IPS DF 6.9 (cell line): ENCODE data around the gene PRXL2B.

Source experiments
- DNase-seq: peaks from one replicate; pipeline ENCODE4 v3.0.0-alpha.2; 2013; ENCODE audit warnings: low read depth, low spot score
- H3K27ac ChIP-seq: one replicate; pipeline ENCODE4 v1.5.1; 2013; ENCODE audit warnings: low read length, control low read depth
- H3K27me3 ChIP-seq: 2 replicates; pipeline ENCODE4 v1.6.1; 2013; ENCODE audit warnings: mild to moderate bottlenecking, low read length; ENCODE audit not compliant: control insufficient read depth, insufficient read depth
- H3K36me3 ChIP-seq: 2 replicates; pipeline ENCODE4 v1.6.1; 2013; ENCODE audit warnings: low read length; ENCODE audit not compliant: control insufficient read depth, insufficient read depth
- H3K4me1 ChIP-seq: 2 replicates; pipeline ENCODE4 v1.6.1; 2013; ENCODE audit warnings: low read length; ENCODE audit not compliant: control insufficient read depth, insufficient read depth
- H3K4me3 ChIP-seq: 2 replicates; pipeline ENCODE4 v1.5.1; 2013; ENCODE audit warnings: mild to moderate bottlenecking, low read length
- H3K9me3 ChIP-seq: 2 replicates; pipeline ENCODE4 v1.6.1; 2013; ENCODE audit warnings: low read length, inconsistent platforms; ENCODE audit not compliant: control insufficient read depth, insufficient read depth
- WGBS: extraction: QIAGEN DNeasy Blood & Tissue Kit; methylation state at CpG from one replicate; pipeline ENCODE4 v1.1.7; 2013; ENCODE audit warnings: mixed read lengths, missing lambda C conversion rate; ENCODE audit not compliant: insufficient read length, insufficient coverage; 5-methylcytosine and 5-hydroxymethylcytosine counted together

PRXL2B gene

GRCh38 chr1:2602311-2602835 is 15.8 kb downstream of the PRXL2B start:
- Histone ChIP-seq H3K9me3 (peaks cover 15% of the 10 kb centered on the region), H3K27me3 (no peaks in the 10 kb centered on the region), H3K4me3 (no peak overlapping the region), H3K27ac (no peak overlapping the region), H3K4me1 (no peaks in the 10 kb centered on the region), H3K36me3 (no peaks in the 10 kb centered on the region)
- DNase-seq, result no peak
- no CpG with 5 or more reads among the region's 15 CpGs for WGBS

GRCh38 chr1:2602866-2603520 is 16.4 kb downstream of the PRXL2B start:
- no peak overlapping the region for H3K27ac ChIP-seq
- H3K36me3 ChIP-seq, result no peaks in the 10 kb centered on the region
- no peaks in the 10 kb centered on the region for H3K4me1 ChIP-seq
- DNase-seq, result no peak
- no peak overlapping the region for H3K4me3 ChIP-seq
- WGBS, result no CpG with 5 or more reads among the region's 18 CpGs
- no peaks in the 10 kb centered on the region for H3K27me3 ChIP-seq
- peaks cover 15% of the 10 kb centered on the region for H3K9me3 ChIP-seq

- Histone ChIP-seq H3K4me3 (no peak overlapping the region), H3K27me3 (no peaks in the 10 kb centered on the region), H3K9me3 (peaks cover 16% of the 10 kb centered on the region), H3K27ac (no peak overlapping the region), H3K36me3 (no peaks in the 10 kb centered on the region), H3K4me1 (no peaks in the 10 kb centered on the region)
- WGBS, result no CpG with 5 or more reads among the region's 25 CpGs
- no peak for DNase-seq
Observed at GRCh38 chr1:2603521-2604155, 17.1 kb downstream of the PRXL2B start.

- peaks cover 16% of the 10 kb centered on the region for H3K9me3 ChIP-seq
- no peak for DNase-seq
- H3K27ac ChIP-seq, result no peak overlapping the region
- no peaks in the 10 kb centered on the region for H3K27me3 ChIP-seq
- H3K36me3 ChIP-seq, result no peaks in the 10 kb centered on the region; the same call in 1 of the 2 replicates
- no peak overlapping the region for H3K4me3 ChIP-seq
- H3K4me1 ChIP-seq, result no peaks in the 10 kb centered on the region
- WGBS, result no CpG with 5 or more reads among the region's 19 CpGs
Observed at GRCh38 chr1:2604156-2604843, 17.7 kb downstream of the PRXL2B start.

- DNase-seq, result no peak
- Histone ChIP-seq H3K27ac (no peak overlapping the region), H3K36me3 (no peaks in the 10 kb centered on the region; the same call in 1 of the 2 replicates), H3K4me3 (no peak overlapping the region), H3K27me3 (no peaks in the 10 kb centered on the region), H3K4me1 (no peaks in the 10 kb centered on the region), H3K9me3 (peaks cover 16% of the 10 kb centered on the region)
- whole genome bisulfite sequencing, result no CpG with 5 or more reads among the region's 14 CpGs
Observed at GRCh38 chr1:2604844-2605508, 18.4 kb downstream of the PRXL2B start.

- Histone ChIP-seq H3K27ac (no peak overlapping the region), H3K4me3 (no peak overlapping the region), H3K36me3 (no peaks in the 10 kb centered on the region; the same call in 1 of the 2 replicates), H3K4me1 (no peaks in the 10 kb centered on the region), H3K27me3 (no peaks in the 10 kb centered on the region), H3K9me3 (peaks cover 20% of the 10 kb centered on the region)
- WGBS, result no CpG with 5 or more reads among the region's 48 CpGs
- DNase-seq, result no peak
Observed at GRCh38 chr1:2605509-2606395, 19.2 kb downstream of the PRXL2B start.

GRCh38 chr1:2606396-2606880 is 19.9 kb downstream of the PRXL2B start:
- no peaks in the 10 kb centered on the region for H3K4me1 ChIP-seq
- H3K4me3 ChIP-seq, result no peak overlapping the region
- DNase-seq, result no peak
- WGBS, result no CpG with 5 or more reads among the region's 15 CpGs
- no peaks in the 10 kb centered on the region; the same call in 1 of the 2 replicates for H3K36me3 ChIP-seq
- peaks cover 22% of the 10 kb centered on the region for H3K9me3 ChIP-seq
- H3K27me3 ChIP-seq, result no peaks in the 10 kb centered on the region
- H3K27ac ChIP-seq, result no peak overlapping the region

GRCh38 chr1:2606881-2607621 is 20.5 kb downstream of the PRXL2B start:
- WGBS, result no CpG with 5 or more reads among the region's 36 CpGs
- Histone ChIP-seq H3K9me3 (peaks cover 19% of the 10 kb centered on the region), H3K27ac (no peak overlapping the region), H3K4me3 (no peak overlapping the region), H3K27me3 (no peaks in the 10 kb centered on the region), H3K4me1 (no peaks in the 10 kb centered on the region), H3K36me3 (no peaks in the 10 kb centered on the region; the same call in 1 of the 2 replicates)
- no peak for DNase-seq

GRCh38 chr1:2607641-2608091 is 21.1 kb downstream of the PRXL2B start:
- Histone ChIP-seq H3K27ac (no peak overlapping the region), H3K4me1 (no peaks in the 10 kb centered on the region), H3K9me3 (peaks cover 25% of the 10 kb centered on the region), H3K27me3 (no peaks in the 10 kb centered on the region), H3K4me3 (no peak overlapping the region), H3K36me3 (no peaks in the 10 kb centered on the region; the same call in 1 of the 2 replicates)
- DNase-seq, result no peak
- no CpG with 5 or more reads among the region's 13 CpGs for WGBS
